PC-9 (cell line): ENCODE results near the gene CSNK1D.

ENCODE experiments used
- EZH2 ChIP-seq: fragments of 200-600 bp; sonication (generic); IDR thresholded peaks from 2 replicates; pipeline ENCODE4 v1.8.0; 2017; ENCODE audit warnings: antibody characterized with exemption, low read depth
- TF ChIP-seq, protein P1 (sequence below): fragments of 200-600 bp; sonication (generic); conservative IDR thresholded peaks from 2 replicates; pipeline ENCODE4 v1.6.1; 2017; ENCODE audit warnings: mixed run types, antibody characterized with exemption, mild to moderate bottlenecking, moderate library complexity

GRCh38 chr17:82222816-82223215, 50.7 kb downstream of the CSNK1D start:
- no peak for TF ChIP-seq EZH2
- TF ChIP-seq, protein P1, sequence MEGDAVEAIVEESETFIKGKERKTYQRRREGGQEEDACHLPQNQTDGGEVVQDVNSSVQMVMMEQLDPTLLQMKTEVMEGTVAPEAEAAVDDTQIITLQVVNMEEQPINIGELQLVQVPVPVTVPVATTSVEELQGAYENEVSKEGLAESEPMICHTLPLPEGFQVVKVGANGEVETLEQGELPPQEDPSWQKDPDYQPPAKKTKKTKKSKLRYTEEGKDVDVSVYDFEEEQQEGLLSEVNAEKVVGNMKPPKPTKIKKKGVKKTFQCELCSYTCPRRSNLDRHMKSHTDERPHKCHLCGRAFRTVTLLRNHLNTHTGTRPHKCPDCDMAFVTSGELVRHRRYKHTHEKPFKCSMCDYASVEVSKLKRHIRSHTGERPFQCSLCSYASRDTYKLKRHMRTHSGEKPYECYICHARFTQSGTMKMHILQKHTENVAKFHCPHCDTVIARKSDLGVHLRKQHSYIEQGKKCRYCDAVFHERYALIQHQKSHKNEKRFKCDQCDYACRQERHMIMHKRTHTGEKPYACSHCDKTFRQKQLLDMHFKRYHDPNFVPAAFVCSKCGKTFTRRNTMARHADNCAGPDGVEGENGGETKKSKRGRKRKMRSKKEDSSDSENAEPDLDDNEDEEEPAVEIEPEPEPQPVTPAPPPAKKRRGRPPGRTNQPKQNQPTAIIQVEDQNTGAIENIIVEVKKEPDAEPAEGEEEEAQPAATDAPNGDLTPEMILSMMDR: no peak
